Body of pancreas (tissue), 4 donors: Measurements from ENCODE around the gene APPL2.

Experiments used
- CTCF ChIP-seq, 7 experiments: fragments of 450-650 bp in 4 of 7; fragments of 200-600 bp in 3 of 7; sonication (generic) in 3 of 7; IDR thresholded peaks; one replicate each; pipeline ENCODE4 v1.5.1; 2016 to 2019; ENCODE audit warnings: antibody characterized with exemption in 7 of 7
- POLR2A ChIP-seq, 3 donors: fragments of 450-650 bp; IDR thresholded peaks; one replicate each; pipeline ENCODE4 v1.6.1; 2016; ENCODE audit warnings: antibody characterized with exemption in 3 of 3, mild to moderate bottlenecking in 2 of 3

GRCh38 chr12:105252901-105253300 lies 16.9 kb upstream of the APPL2 start:
- TF ChIP-seq CTCF (IDR thresholded peaks at IDR 0.05) = no peak
- TF ChIP-seq POLR2A (IDR thresholded peaks at IDR 0.05) = no peak
